CD4-positive, alpha-beta T cell treated with Interleukin-21 for 1 hour (primary cell): Measurements from ENCODE around the gene GLRA2.
A peak's percentile ranks its signal among the peaks of the same experiment; 100 is the strongest.
"Not testable (repeated sequence)": the region's sequence is repeated elsewhere in the genome, so short reads cannot be mapped to it uniquely, and the experiment has no call there.

Experiments used
- DNase-seq: peaks from one replicate; pipeline ENCODE4 v3.0.0-alpha.2; 2020

GLRA2 gene

GRCh38 chrX:14594521-14594920 lies 65.2 kb downstream of the GLRA2 start:
- DNase-seq, result no peak

GRCh38 chrX:14598330-14598729 lies 69.0 kb downstream of the GLRA2 start:
- no peak for DNase-seq

GRCh38 chrX:14607446-14607985 lies 78.2 kb downstream of the GLRA2 start:
- DNase-seq, result no peak

GRCh38 chrX:14612450-14612849 lies 83.1 kb downstream of the GLRA2 start:
- DNase-seq, result not testable (repeated sequence)

GRCh38 chrX:14616301-14616700 lies 87.0 kb downstream of the GLRA2 start:
- DNase-seq, result no peak

GRCh38 chrX:14616836-14617235 lies 87.5 kb downstream of the GLRA2 start:
- DNase-seq, result no peak

GRCh38 chrX:14618177-14618965 lies 89.0 kb downstream of the GLRA2 start:
- DNase-seq, result no peak

- no peak for DNase-seq
Observed at GRCh38 chrX:14630733-14631132, 101.4 kb downstream of the GLRA2 start.

- no peak for DNase-seq
Observed at GRCh38 chrX:14641681-14642655, 112.6 kb downstream of the GLRA2 start.

- no peak for DNase-seq
Observed at GRCh38 chrX:14660970-14661369, 131.6 kb downstream of the GLRA2 start.

GRCh38 chrX:14670819-14671218 lies 141.5 kb downstream of the GLRA2 start:
- DNase-seq, result no peak

GRCh38 chrX:14672611-14673172 lies 143.4 kb downstream of the GLRA2 start:
- no peak for DNase-seq

GRCh38 chrX:14673236-14673635 lies 143.9 kb downstream of the GLRA2 start:
- DNase-seq, result no peak

GRCh38 chrX:14673764-14674163 lies 144.4 kb downstream of the GLRA2 start:
- no peak for DNase-seq

GRCh38 chrX:14675500-14675899 lies 146.2 kb downstream of the GLRA2 start:
- DNase-seq, result no peak

GRCh38 chrX:14676431-14676830 lies 147.1 kb downstream of the GLRA2 start:
- DNase-seq, result no peak

GRCh38 chrX:14688331-14688730 lies 159.0 kb downstream of the GLRA2 start:
- DNase-seq, result not testable (repeated sequence)

- no peak for DNase-seq
Observed at GRCh38 chrX:14690553-14690952, 161.2 kb downstream of the GLRA2 start.

- DNase-seq, result no peak
Observed at GRCh38 chrX:14694611-14695010, 165.3 kb downstream of the GLRA2 start.

GRCh38 chrX:14697451-14697850 lies 168.1 kb downstream of the GLRA2 start:
- peak; percentile 7 for DNase-seq

GRCh38 chrX:14698790-14699189 lies 169.5 kb downstream of the GLRA2 start:
- DNase-seq, result no peak

- DNase-seq, result no peak
Observed at GRCh38 chrX:14700982-14701381, 171.6 kb downstream of the GLRA2 start.

GRCh38 chrX:14702145-14702544 lies 172.8 kb downstream of the GLRA2 start:
- no peak for DNase-seq
